ENCODE measurements around the gene NACA2.

Gene NACA2

GRCh38 chr17:61619493-61619892 is 28.5 kb upstream of the NACA2 start:
- no peak overlapping the region for H3K27ac ChIP-seq
- TF ChIP-seq CTCF (conservative IDR thresholded peaks at IDR 0.05), result no peak

- no peak for TF ChIP-seq CTCF (conservative IDR thresholded peaks at IDR 0.05)
- no peak overlapping the region for H3K27ac ChIP-seq
Measured at GRCh38 chr17:61618950-61619349, 27.9 kb upstream of the NACA2 start.

- TF ChIP-seq CTCF (conservative IDR thresholded peaks at IDR 0.05), result no peak
- H3K27ac ChIP-seq, result no peak overlapping the region
Measured at GRCh38 chr17:61617330-61617729, 26.3 kb upstream of the NACA2 start.

- TF ChIP-seq CTCF (conservative IDR thresholded peaks at IDR 0.05), result no peak
- no peak overlapping the region for H3K27ac ChIP-seq
Measured at GRCh38 chr17:61616783-61617182, 25.8 kb upstream of the NACA2 start.

DNA sequence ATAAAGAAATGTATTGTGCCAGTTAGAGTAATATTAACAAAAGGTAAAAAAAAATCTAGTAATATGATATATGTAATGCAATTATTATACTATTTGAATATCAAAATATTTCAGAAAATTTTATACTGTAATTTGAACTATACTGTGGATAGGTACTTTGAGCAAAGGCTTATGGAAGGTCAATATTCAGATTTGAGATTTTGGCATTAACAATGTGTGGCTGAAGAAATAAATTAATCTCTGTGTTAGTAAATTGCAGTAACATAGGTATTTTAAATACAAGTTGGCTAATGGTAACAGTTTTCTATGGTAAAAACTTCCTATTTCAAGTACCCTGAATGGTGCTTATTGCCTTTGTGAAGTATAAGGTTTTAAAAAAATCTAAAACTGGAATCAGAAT is 23.2 kb upstream of the NACA2 start:
- H3K27ac ChIP-seq, result no peak overlapping the region
- TF ChIP-seq CTCF (conservative IDR thresholded peaks at IDR 0.05), result no peak

GRCh38 chr17:61611323-61611722 is 20.3 kb upstream of the NACA2 start:
- no peak overlapping the region for H3K27ac ChIP-seq
- no peak for TF ChIP-seq CTCF (conservative IDR thresholded peaks at IDR 0.05)

- TF ChIP-seq CTCF (conservative IDR thresholded peaks at IDR 0.05), result no peak
- no peak overlapping the region for H3K27ac ChIP-seq
Measured at GRCh38 chr17:61605692-61606091, 14.7 kb upstream of the NACA2 start.

DNA sequence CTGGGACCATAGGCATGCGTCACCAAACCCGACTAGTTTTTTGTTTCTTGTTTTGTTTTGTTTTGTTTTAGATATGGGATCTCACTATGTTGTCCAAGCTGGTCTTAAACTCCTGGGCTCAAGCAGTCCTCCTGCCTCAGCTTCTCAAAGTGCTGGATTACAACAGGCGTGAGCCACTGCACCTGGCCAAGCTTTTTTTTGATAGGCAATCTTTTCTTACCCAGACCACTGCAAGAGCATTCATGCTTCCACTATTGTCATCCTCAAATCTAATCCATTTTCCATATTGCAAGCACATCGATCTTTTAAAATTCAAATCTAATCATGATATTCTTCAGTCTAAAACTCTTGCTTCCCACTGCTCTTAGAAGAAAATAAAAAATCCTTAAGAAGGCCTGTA is 10.3 kb upstream of the NACA2 start:
- no peak for TF ChIP-seq CTCF (conservative IDR thresholded peaks at IDR 0.05)
- no peak overlapping the region for H3K27ac ChIP-seq
